A204.1 (cell line): Measurements from ENCODE around the gene CALML5.

Experiments
- FAIRE-seq: peaks from 2 replicates; lab custom pipeline; 2012; peaks lifted over from hg19 to GRCh38; lab: Jason Lieb, UNC

Gene CALML5

GRCh38 chr10:5515948-5516761 lies 16.8 kb upstream of the CALML5 start:
- FAIRE-seq, result no peak

- FAIRE-seq, result no peak
Observed at GRCh38 chr10:5514226-5514850, 15.0 kb upstream of the CALML5 start.

- no peak for FAIRE-seq
Observed at GRCh38 chr10:5512881-5513612, 13.7 kb upstream of the CALML5 start.

- FAIRE-seq, result no peak
Observed at GRCh38 chr10:5512331-5512730, 13.0 kb upstream of the CALML5 start.

- no peak for FAIRE-seq
Observed at GRCh38 chr10:5511885-5512280, 12.5 kb upstream of the CALML5 start.

GRCh38 chr10:5511231-5511884 lies 12.0 kb upstream of the CALML5 start:
- no peak for FAIRE-seq

GRCh38 chr10:5510281-5511072 lies 11.1 kb upstream of the CALML5 start:
- FAIRE-seq, result no peak

GRCh38 chr10:5509691-5510090 lies 10.3 kb upstream of the CALML5 start:
- FAIRE-seq, result no peak

- no peak for FAIRE-seq
Observed at GRCh38 chr10:5509236-5509635, 9.9 kb upstream of the CALML5 start.

GRCh38 chr10:5508786-5509185 lies 9.4 kb upstream of the CALML5 start:
- no peak for FAIRE-seq

GRCh38 chr10:5508161-5508604 lies 8.8 kb upstream of the CALML5 start:
- no peak for FAIRE-seq

- FAIRE-seq, result no peak
Observed at GRCh38 chr10:5507649-5508131, 8.3 kb upstream of the CALML5 start.

- no peak for FAIRE-seq
Observed at GRCh38 chr10:5506751-5507648, 7.6 kb upstream of the CALML5 start.

GRCh38 chr10:5506246-5506645 lies 6.9 kb upstream of the CALML5 start:
- no peak for FAIRE-seq

- no peak for FAIRE-seq
Observed at GRCh38 chr10:5504146-5505072, 5.0 kb upstream of the CALML5 start.

GRCh38 chr10:5503477-5503835 lies 4.1 kb upstream of the CALML5 start:
- FAIRE-seq, result no peak

- no peak for FAIRE-seq
Observed at GRCh38 chr10:5502571-5503476, 3.5 kb upstream of the CALML5 start.

- no peak for FAIRE-seq
Observed at GRCh38 chr10:5502061-5502521, 2.7 kb upstream of the CALML5 start.
